IMR-90 (cell line): ENCODE results near the gene DNM3.

Experiments used
- RFX5 ChIP-seq: IDR thresholded peaks from 2 replicates; pipeline ENCODE4 v1.8.0; 2012; ENCODE audit warnings: low read depth, mild to moderate bottlenecking, low read length, moderate library complexity
- TF ChIP-seq, protein P1 (sequence below): conservative IDR thresholded peaks from 2 replicates; pipeline ENCODE4 v1.5.1; 2012; ENCODE audit warnings: mild to moderate bottlenecking, low read depth, low read length, improper control_type of control experiment

DNA sequence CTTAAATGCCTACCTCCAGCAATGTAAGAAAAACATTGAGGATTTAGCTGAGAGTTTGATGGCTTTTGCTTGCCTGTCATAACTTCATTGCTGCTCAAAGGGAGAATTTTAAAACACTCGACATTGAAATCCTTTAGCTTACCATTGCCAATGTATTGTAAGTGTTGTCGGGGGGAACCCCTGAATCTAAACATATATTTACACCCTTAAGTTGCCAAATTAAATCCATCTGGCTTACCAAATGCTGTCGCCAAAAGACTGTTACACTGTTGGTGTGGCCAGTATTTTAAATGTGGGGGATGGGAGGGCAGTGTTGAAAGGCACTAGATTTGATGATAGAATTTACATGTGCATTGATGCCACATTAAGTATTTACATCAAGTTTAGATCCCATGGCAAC is 554.3 kb downstream of the DNM3 start:
- TF ChIP-seq, protein P1, sequence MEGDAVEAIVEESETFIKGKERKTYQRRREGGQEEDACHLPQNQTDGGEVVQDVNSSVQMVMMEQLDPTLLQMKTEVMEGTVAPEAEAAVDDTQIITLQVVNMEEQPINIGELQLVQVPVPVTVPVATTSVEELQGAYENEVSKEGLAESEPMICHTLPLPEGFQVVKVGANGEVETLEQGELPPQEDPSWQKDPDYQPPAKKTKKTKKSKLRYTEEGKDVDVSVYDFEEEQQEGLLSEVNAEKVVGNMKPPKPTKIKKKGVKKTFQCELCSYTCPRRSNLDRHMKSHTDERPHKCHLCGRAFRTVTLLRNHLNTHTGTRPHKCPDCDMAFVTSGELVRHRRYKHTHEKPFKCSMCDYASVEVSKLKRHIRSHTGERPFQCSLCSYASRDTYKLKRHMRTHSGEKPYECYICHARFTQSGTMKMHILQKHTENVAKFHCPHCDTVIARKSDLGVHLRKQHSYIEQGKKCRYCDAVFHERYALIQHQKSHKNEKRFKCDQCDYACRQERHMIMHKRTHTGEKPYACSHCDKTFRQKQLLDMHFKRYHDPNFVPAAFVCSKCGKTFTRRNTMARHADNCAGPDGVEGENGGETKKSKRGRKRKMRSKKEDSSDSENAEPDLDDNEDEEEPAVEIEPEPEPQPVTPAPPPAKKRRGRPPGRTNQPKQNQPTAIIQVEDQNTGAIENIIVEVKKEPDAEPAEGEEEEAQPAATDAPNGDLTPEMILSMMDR = no peak
- TF ChIP-seq RFX5 = no peak
